Loucy (cell line): ENCODE data around the gene RALGPS1.

Experiments used
- H2AFZ ChIP-seq: fragments of 200-600 bp; sonication (generic); 2 replicates; pipeline ENCODE4 v1.6.0; 2016; ENCODE audit warnings: antibody characterized with exemption, mild to moderate bottlenecking, low read length, moderate library complexity
- H3F3A ChIP-seq: fragments of 200-600 bp; 2 replicates; pipeline ENCODE4 v1.6.0; 2016; ENCODE audit warnings: antibody characterized with exemption, low read depth, mild to moderate bottlenecking
- H3K27me3 ChIP-seq: fragments of 200-600 bp; sonication (generic); 2 replicates; pipeline ENCODE4 v1.6.1; 2014; ENCODE audit warnings: low read length, mild to moderate bottlenecking; ENCODE audit not compliant: insufficient read depth, poor library complexity, severe bottlenecking
- H3K36me3 ChIP-seq: fragments of 200-600 bp; sonication (generic); 2 replicates; pipeline ENCODE4 v1.6.1; 2016; ENCODE audit warnings: low read length; ENCODE audit not compliant: insufficient read depth
- H3K4me1 ChIP-seq: fragments of 200-600 bp; sonication (generic); 2 replicates; pipeline ENCODE4 v1.5.1; 2014; ENCODE audit warnings: low read length, mild to moderate bottlenecking; ENCODE audit not compliant: insufficient read depth, poor library complexity, severe bottlenecking
- H3K4me2 ChIP-seq: fragments of 200-600 bp; sonication (generic); 2 replicates; pipeline ENCODE4 v1.6.0; 2014; ENCODE audit warnings: antibody characterized with exemption, low read length, low read depth, mild to moderate bottlenecking; ENCODE audit not compliant: poor library complexity, severe bottlenecking
- H3K4me3 ChIP-seq: fragments of 200-600 bp; sonication (generic); 2 replicates; pipeline ENCODE4 v1.5.1; 2014; ENCODE audit warnings: low read length, mild to moderate bottlenecking, mixed read lengths; ENCODE audit not compliant: poor library complexity, severe bottlenecking
- H3K79me2 ChIP-seq: fragments of 200-600 bp; sonication (generic); 2 replicates; pipeline ENCODE4 v1.6.1; 2014; ENCODE audit warnings: low read length; ENCODE audit not compliant: insufficient read depth
- H3K9ac ChIP-seq: fragments of 200-600 bp; sonication (generic); 2 replicates; pipeline ENCODE4 v1.6.0; 2014; ENCODE audit warnings: mild to moderate bottlenecking, low read depth, low read length, moderate library complexity; ENCODE audit not compliant: poor library complexity, severe bottlenecking
- H3K9me2 ChIP-seq: fragments of 200-600 bp; sonication (generic); replicated peaks from 2 replicates; pipeline ENCODE4 v1.6.1; 2016; ENCODE audit warnings: low read depth, low read length, mixed read lengths
- H3K9me3 ChIP-seq: fragments of 200-600 bp; sonication (generic); 2 replicates; pipeline ENCODE4 v1.6.1; 2014; ENCODE audit warnings: mild to moderate bottlenecking, antibody characterized with exemption, low read length, low read depth; ENCODE audit not compliant: insufficient read depth
- H4K20me1 ChIP-seq: fragments of 200-600 bp; sonication (generic); 2 replicates; pipeline ENCODE4 v1.6.0; 2014; ENCODE audit warnings: antibody characterized with exemption, low read length, mild to moderate bottlenecking; ENCODE audit not compliant: insufficient read depth, poor library complexity, severe bottlenecking
- EZH2phosphoT487 ChIP-seq: fragments of 200-600 bp; IDR thresholded peaks from 2 replicates; pipeline ENCODE4 v1.6.1; 2018; ENCODE audit warnings: antibody characterized with exemption, mild to moderate bottlenecking, moderate library complexity, borderline replicate concordance
- TF ChIP-seq, protein P1 (sequence below): fragments of 200-600 bp; sonication (generic); conservative IDR thresholded peaks from 2 replicates; pipeline ENCODE4 v1.5.1; 2014; ENCODE audit warnings: mild to moderate bottlenecking, antibody characterized with exemption, low read length

RALGPS1 gene

GRCh38 chr9:127084076-127085039 is 169.8 kb downstream of the RALGPS1 start:
- H3K9me3 ChIP-seq: no peaks in the 10 kb centered on the region
- no peaks in the 10 kb centered on the region for H3K27me3 ChIP-seq
- no peak overlapping the region for H3K4me2 ChIP-seq

GRCh38 chr9:127085186-127085585 is 170.6 kb downstream of the RALGPS1 start:
- H3K9me3 ChIP-seq: no peaks in the 10 kb centered on the region
- H3K27me3 ChIP-seq: no peaks in the 10 kb centered on the region
- no peaks in the 10 kb centered on the region for H3F3A ChIP-seq
- no peak overlapping the region for H3K4me2 ChIP-seq
- H3K9ac ChIP-seq: no peak overlapping the region
- no peaks in the 10 kb centered on the region for H3K79me2 ChIP-seq
- no peaks in the 10 kb centered on the region for H3K4me1 ChIP-seq
- no peak overlapping the region for H3K4me3 ChIP-seq
- H3K36me3 ChIP-seq: no peaks in the 10 kb centered on the region
- no peak for TF ChIP-seq EZH2phosphoT487
- TF ChIP-seq, protein P1, sequence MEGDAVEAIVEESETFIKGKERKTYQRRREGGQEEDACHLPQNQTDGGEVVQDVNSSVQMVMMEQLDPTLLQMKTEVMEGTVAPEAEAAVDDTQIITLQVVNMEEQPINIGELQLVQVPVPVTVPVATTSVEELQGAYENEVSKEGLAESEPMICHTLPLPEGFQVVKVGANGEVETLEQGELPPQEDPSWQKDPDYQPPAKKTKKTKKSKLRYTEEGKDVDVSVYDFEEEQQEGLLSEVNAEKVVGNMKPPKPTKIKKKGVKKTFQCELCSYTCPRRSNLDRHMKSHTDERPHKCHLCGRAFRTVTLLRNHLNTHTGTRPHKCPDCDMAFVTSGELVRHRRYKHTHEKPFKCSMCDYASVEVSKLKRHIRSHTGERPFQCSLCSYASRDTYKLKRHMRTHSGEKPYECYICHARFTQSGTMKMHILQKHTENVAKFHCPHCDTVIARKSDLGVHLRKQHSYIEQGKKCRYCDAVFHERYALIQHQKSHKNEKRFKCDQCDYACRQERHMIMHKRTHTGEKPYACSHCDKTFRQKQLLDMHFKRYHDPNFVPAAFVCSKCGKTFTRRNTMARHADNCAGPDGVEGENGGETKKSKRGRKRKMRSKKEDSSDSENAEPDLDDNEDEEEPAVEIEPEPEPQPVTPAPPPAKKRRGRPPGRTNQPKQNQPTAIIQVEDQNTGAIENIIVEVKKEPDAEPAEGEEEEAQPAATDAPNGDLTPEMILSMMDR: no peak
- H2AFZ ChIP-seq: no peak overlapping the region
- no peaks in the 10 kb centered on the region for H3K9me2 ChIP-seq
- H4K20me1 ChIP-seq: no peaks in the 10 kb centered on the region

More at GRCh38 chr9:127084076-127085039, 169.8 kb downstream of the RALGPS1 start:
- no peaks in the 10 kb centered on the region for H4K20me1 ChIP-seq
- H3K79me2 ChIP-seq: no peaks in the 10 kb centered on the region
- H2AFZ ChIP-seq: no peak overlapping the region
- no peaks in the 10 kb centered on the region for H3F3A ChIP-seq
- no peak overlapping the region for H3K4me3 ChIP-seq
- H3K9me2 ChIP-seq: no peaks in the 10 kb centered on the region
- H3K4me1 ChIP-seq: no peaks in the 10 kb centered on the region
- no peak for TF ChIP-seq EZH2phosphoT487
- TF ChIP-seq, protein P1: no peak
- no peaks in the 10 kb centered on the region for H3K36me3 ChIP-seq
- no peak overlapping the region for H3K9ac ChIP-seq

DNA sequence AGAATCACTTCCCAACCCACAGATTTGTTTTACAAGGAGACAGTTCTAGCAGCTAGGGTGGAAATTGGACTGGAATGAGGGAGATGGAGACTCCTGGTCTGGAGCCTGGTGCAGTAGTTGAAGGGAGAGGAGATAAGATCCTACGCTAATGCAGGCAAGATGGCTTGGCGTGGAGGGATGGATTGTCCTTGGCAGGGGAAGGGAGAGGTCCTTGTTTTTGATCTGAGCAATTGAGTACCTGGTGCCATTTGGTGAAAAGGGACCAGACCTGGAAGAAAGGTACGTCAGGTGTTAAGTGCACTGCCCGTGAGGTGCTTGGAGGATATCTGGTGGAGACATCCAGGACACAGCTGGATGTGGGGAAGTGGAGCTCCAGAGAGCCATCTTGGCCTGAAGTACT is 172.2 kb downstream of the RALGPS1 start:
- no peak overlapping the region for H3K4me2 ChIP-seq

More for the DNA sequence above, 172.2 kb downstream of the RALGPS1 start:
- Histone ChIP-seq H3K36me3 (no peaks in the 10 kb centered on the region), H3K79me2 (no peaks in the 10 kb centered on the region), H4K20me1 (no peaks in the 10 kb centered on the region), H3K4me1 (no peaks in the 10 kb centered on the region), H3K9me3 (no peaks in the 10 kb centered on the region), H3K9me2 (no peaks in the 10 kb centered on the region), H2AFZ (no peak overlapping the region), H3K4me3 (no peak overlapping the region), H3F3A (no peaks in the 10 kb centered on the region), H3K9ac (no peak overlapping the region), H3K27me3 (no peaks in the 10 kb centered on the region)
- TF ChIP-seq, protein P1: no peak
- TF ChIP-seq EZH2phosphoT487: no peak
